ENCODE results near the gene HNRNPF.

The HNRNPF gene

GRCh38 chr10:43444897-43445466, 36.0 kb upstream of the HNRNPF start:
- Histone ChIP-seq H3K79me2 (ENCODE audit: insufficient read depth, low read length) (no peaks in the 10 kb centered on the region), H2AFZ (ENCODE audit: low read depth, low read length, severe bottlenecking) (no peak overlapping the region), H3K9ac (ENCODE audit: low read length) (no peak overlapping the region), H3K9me2 (replicated peaks; ENCODE audit: insufficient read depth, low read length) (no peaks in the 10 kb centered on the region), H3K4me3 (ENCODE audit: insufficient read depth, low read length, poor library complexity, severe bottlenecking) (no peak overlapping the region), H3F3A (ENCODE audit: insufficient read depth) (peaks cover 5% of the 10 kb centered on the region), H3K36me3 (ENCODE audit: low read length) (no peaks in the 10 kb centered on the region), H3K4me2 (ENCODE audit: low read depth, low read length, poor library complexity, severe bottlenecking) (no peak overlapping the region), H4K20me1 (ENCODE audit: low read depth, low read length) (no peaks in the 10 kb centered on the region), H3K27me3 (ENCODE audit: low read length) (no peaks in the 10 kb centered on the region), H3K27ac (ENCODE audit: low read depth, low read length) (no peak overlapping the region), H3K9me3 (ENCODE audit: insufficient read depth, low read length) (no peaks in the 10 kb centered on the region)
- no peak for TF ChIP-seq EZH2phosphoT487 (conservative IDR thresholded peaks at IDR 0.05; ENCODE audit: low read length)
- TF ChIP-seq CTCF (IDR thresholded peaks at IDR 0.05; ENCODE audit: insufficient read depth, low read length, poor library complexity, severe bottlenecking), result no peak

- no peak overlapping the region for H3K27ac ChIP-seq (ENCODE audit: low read depth, low read length)
- no peaks in the 10 kb centered on the region for H3K9me2 ChIP-seq (replicated peaks; ENCODE audit: insufficient read depth, low read length)
- H3K9me3 ChIP-seq (ENCODE audit: insufficient read depth, low read length), result no peaks in the 10 kb centered on the region
- H2AFZ ChIP-seq (ENCODE audit: low read depth, low read length, severe bottlenecking), result no peak overlapping the region
- H3K36me3 ChIP-seq (ENCODE audit: low read length), result no peaks in the 10 kb centered on the region
- H4K20me1 ChIP-seq (ENCODE audit: low read depth, low read length), result no peaks in the 10 kb centered on the region
- H3F3A ChIP-seq (ENCODE audit: insufficient read depth), result peaks cover 6% of the 10 kb centered on the region
- H3K9ac ChIP-seq (ENCODE audit: low read length), result no peak overlapping the region
- TF ChIP-seq CTCF (IDR thresholded peaks at IDR 0.05; ENCODE audit: insufficient read depth, low read length, poor library complexity, severe bottlenecking), result no peak
- TF ChIP-seq EZH2phosphoT487 (conservative IDR thresholded peaks at IDR 0.05; ENCODE audit: low read length), result no peak
- H3K79me2 ChIP-seq (ENCODE audit: insufficient read depth, low read length), result no peaks in the 10 kb centered on the region
- no peaks in the 10 kb centered on the region for H3K27me3 ChIP-seq (ENCODE audit: low read length)
- H3K4me2 ChIP-seq (ENCODE audit: low read depth, low read length, poor library complexity, severe bottlenecking), result no peak overlapping the region
- no peak overlapping the region for H3K4me3 ChIP-seq (ENCODE audit: insufficient read depth, low read length, poor library complexity, severe bottlenecking)
Measured at GRCh38 chr10:43444323-43444722, 35.3 kb upstream of the HNRNPF start.

GRCh38 chr10:43440463-43441134, 31.6 kb upstream of the HNRNPF start:
- H3K9ac ChIP-seq (ENCODE audit: low read length), result peak overlapping the region; percentile 41
- no peaks in the 10 kb centered on the region for H3K9me2 ChIP-seq (replicated peaks; ENCODE audit: insufficient read depth, low read length)
- TF ChIP-seq EZH2phosphoT487 (conservative IDR thresholded peaks at IDR 0.05; ENCODE audit: low read length), result no peak
- no peak for TF ChIP-seq CTCF (IDR thresholded peaks at IDR 0.05; ENCODE audit: insufficient read depth, low read length, poor library complexity, severe bottlenecking)
- H4K20me1 ChIP-seq (ENCODE audit: low read depth, low read length), result no peaks in the 10 kb centered on the region
- no peaks in the 10 kb centered on the region for H3K27me3 ChIP-seq (ENCODE audit: low read length)
- H2AFZ ChIP-seq (ENCODE audit: low read depth, low read length, severe bottlenecking), result peak overlapping the region; percentile 34
- H3K36me3 ChIP-seq (ENCODE audit: low read length), result no peaks in the 10 kb centered on the region
- H3K4me3 ChIP-seq (ENCODE audit: insufficient read depth, low read length, poor library complexity, severe bottlenecking), result no peak overlapping the region
- peak overlapping the region; percentile 40 for H3K4me2 ChIP-seq (ENCODE audit: low read depth, low read length, poor library complexity, severe bottlenecking)
- no peaks in the 10 kb centered on the region for H3K9me3 ChIP-seq (ENCODE audit: insufficient read depth, low read length)
- H3F3A ChIP-seq (ENCODE audit: insufficient read depth), result peaks cover 3% of the 10 kb centered on the region; the same call in 1 of the 2 replicates
- peaks cover 5% of the 10 kb centered on the region; the same call in 1 of the 2 replicates for H3K79me2 ChIP-seq (ENCODE audit: insufficient read depth, low read length)
- H3K27ac ChIP-seq (ENCODE audit: low read depth, low read length), result peak overlapping the region; percentile 43; the same call in 1 of the 2 replicates
